SK-N-SH (cell line): ENCODE data around the gene MYO18A. TPM values are rescaled to one million over a fixed set of nuclear protein-coding genes. Genes with fewer than 3 reads are reported as not detected.

Source experiments
- CTCF ChIA-PET: fragments of 300-600, 350-600 bp; formaldehyde crosslinking; extraction: SDS; loops from one replicate; lab custom pipeline; 2021; lab: Yijun Ruan, JAX
- POLR2A ChIA-PET: fragments of 350-600 bp; sonication (Branson Sonifier 250); formaldehyde crosslinking; extraction: SDS; loops from one replicate; lab custom pipeline; 2020; ENCODE audit warnings: antibody characterized with exemption, inconsistent platforms; lab: Yijun Ruan, JAX
- DNase-seq: peaks from one replicate; pipeline ENCODE4 v3.0.0; 2012
- H2AFZ ChIP-seq: fragments of 200-600 bp; sonication (generic); 2 replicates; pipeline ENCODE4 v1.8.1; 2016; ENCODE audit warnings: antibody characterized with exemption, mild to moderate bottlenecking, low read depth
- H3F3A ChIP-seq: fragments of 200-600 bp; sonication (generic); replicated peaks from 2 replicates; pipeline ENCODE3; 2016; ENCODE audit warnings: antibody characterized with exemption, mild to moderate bottlenecking; ENCODE audit not compliant: insufficient read depth
- H3K27ac ChIP-seq, 2 experiments: fragments of 200-500 bp in 1 of 2; fragments of 200-600 bp in 1 of 2; sonication (Bioruptor generic) in 1 of 2; sonication (generic), shearing (Covaris generic) in 1 of 2; 2 replicates each; pipeline versions ENCODE4 v1.5.1 to v1.6.1; 2014 to 2016; ENCODE audit warnings: low read depth in 2 of 2, inconsistent platforms in 1 of 2, low read length in 1 of 2, mild to moderate bottlenecking in 1 of 2, mixed read lengths in 1 of 2
- H3K27me3 ChIP-seq: fragments of 200-600 bp; sonication (generic), shearing (Covaris generic); 2 replicates; pipeline ENCODE4 v1.6.1; 2016; ENCODE audit warnings: mixed run types; ENCODE audit not compliant: insufficient read depth
- H3K36me3 ChIP-seq, 2 experiments: fragments of 200-500 bp in 1 of 2; fragments of 200-600 bp in 1 of 2; sonication (Bioruptor generic) in 1 of 2; sonication (generic) in 1 of 2; replicated peaks in 1 of 2; 2 replicates each; pipeline versions ENCODE3 to v1.5.1; 2014 to 2016; ENCODE audit warnings: low read length in 1 of 2, mild to moderate bottlenecking in 1 of 2; ENCODE audit not compliant: insufficient read depth in 2 of 2, control insufficient read depth in 1 of 2
- H3K4me1 ChIP-seq, 2 experiments: fragments of 200-500 bp in 1 of 2; fragments of 200-600 bp in 1 of 2; sonication (Bioruptor generic) in 1 of 2; sonication (generic), shearing (Covaris generic) in 1 of 2; 2 replicates each; pipeline versions ENCODE4 v1.5.1 to v1.6.1; 2014 to 2016; ENCODE audit warnings: low read depth in 1 of 2, low read length in 1 of 2, mixed run types in 1 of 2; ENCODE audit not compliant: insufficient read depth in 2 of 2, control insufficient read depth in 1 of 2
- H3K4me2 ChIP-seq: fragments of 200-600 bp; sonication (generic), shearing (Covaris generic); 2 replicates; pipeline ENCODE4 v1.6.1; 2017; ENCODE audit warnings: mixed run types
- H3K4me3 ChIP-seq, 2 experiments: fragments of 200-500 bp in 1 of 2; fragments of 200-600 bp in 1 of 2; sonication (Bioruptor generic) in 1 of 2; sonication (generic), shearing (Covaris generic) in 1 of 2; 2 replicates each; pipeline versions ENCODE4 v1.5.1 to v1.8.1; 2014 to 2016; ENCODE audit warnings: low read depth in 2 of 2, inconsistent platforms in 1 of 2, low read length in 1 of 2, mild to moderate bottlenecking in 1 of 2, mixed read lengths in 1 of 2, moderate library complexity in 1 of 2
- H3K79me2 ChIP-seq: fragments of 200-600 bp; sonication (generic); 2 replicates; pipeline ENCODE4 v1.8.1; 2017; ENCODE audit warnings: mild to moderate bottlenecking; ENCODE audit not compliant: insufficient read depth
- H3K9ac ChIP-seq: fragments of 200-600 bp; sonication (generic); 2 replicates; pipeline ENCODE4 v1.6.1; 2017; ENCODE audit warnings: mixed run types
- H3K9me2 ChIP-seq: fragments of 200-600 bp; sonication (generic); 2 replicates; pipeline ENCODE4 v1.6.1; 2017; ENCODE audit warnings: mixed run types
- H3K9me3 ChIP-seq: fragments of 200-600 bp; sonication (generic); 2 replicates; pipeline ENCODE4 v1.6.1; 2017; ENCODE audit warnings: mixed run types, mild to moderate bottlenecking, moderate library complexity
- H4K20me1 ChIP-seq: fragments of 200-600 bp; sonication (generic); 2 replicates; pipeline ENCODE4 v1.6.1; 2017; ENCODE audit warnings: mild to moderate bottlenecking, mixed run types; ENCODE audit not compliant: insufficient read depth
- EP300 ChIP-seq, 2 experiments: IDR thresholded peaks; 2 replicates each; pipeline versions ENCODE4 v1.4.0 to v1.6.1; 2012; ENCODE audit warnings: borderline replicate concordance in 1 of 2, low read depth in 1 of 2, low read length in 1 of 2
- EZH2phosphoT487 ChIP-seq: fragments of 200-600 bp; sonication (generic); IDR thresholded peaks from 2 replicates; pipeline ENCODE4 v1.6.1; 2017; ENCODE audit warnings: low read depth, mixed run types, mild to moderate bottlenecking, antibody characterized with exemption, moderate library complexity, borderline replicate concordance
- FOSL2 ChIP-seq: IDR thresholded peaks from 2 replicates; pipeline ENCODE4 v1.4.0; 2012; ENCODE audit warnings: low read depth, mild to moderate bottlenecking, moderate library complexity, borderline replicate concordance
- FOXM1 ChIP-seq: IDR thresholded peaks from 2 replicates; pipeline ENCODE4 v1.4.0; 2012; ENCODE audit warnings: low read depth, mild to moderate bottlenecking
- GABPA ChIP-seq: IDR thresholded peaks from 2 replicates; pipeline ENCODE4 v1.4.0; 2012; ENCODE audit warnings: low read depth, mild to moderate bottlenecking
- GATA2 ChIP-seq: sonication (generic); formaldehyde crosslinking; IDR thresholded peaks from 2 replicates; pipeline ENCODE4 v1.5.0; 2020; ENCODE audit warnings: mild to moderate bottlenecking, missing genetic modification reagents
- IRF3 ChIP-seq: fragments of 150-350 bp; IDR thresholded peaks from 2 replicates; pipeline ENCODE4 v1.6.1; 2016; ENCODE audit warnings: mild to moderate bottlenecking, low read depth, low read length
- MAX ChIP-seq: IDR thresholded peaks from 2 replicates; pipeline ENCODE4 v1.4.0; 2012; ENCODE audit warnings: low read depth
- MEF2A ChIP-seq: IDR thresholded peaks from 2 replicates; pipeline ENCODE4 v1.4.0; 2012; ENCODE audit warnings: low read depth, borderline replicate concordance
- MXI1 ChIP-seq: IDR thresholded peaks from 2 replicates; pipeline ENCODE4 v1.6.1; 2012; ENCODE audit warnings: mild to moderate bottlenecking, low read depth, low read length, improper control_type of control experiment
- NFIC ChIP-seq: IDR thresholded peaks from 2 replicates; pipeline ENCODE4 v1.4.0; 2012; ENCODE audit warnings: borderline replicate concordance
- PBX3 ChIP-seq: IDR thresholded peaks from 2 replicates; pipeline ENCODE4; 2012
- POLR2AphosphoS5 ChIP-seq: IDR thresholded peaks from 2 replicates; pipeline ENCODE4 v1.6.1; 2012; ENCODE audit warnings: low read depth, low read length
- RAD21 ChIP-seq: IDR thresholded peaks from 2 replicates; pipeline ENCODE4 v1.6.1; 2012; ENCODE audit warnings: mild to moderate bottlenecking, low read length
- SIN3A ChIP-seq: IDR thresholded peaks from 2 replicates; pipeline ENCODE4 v1.6.1; 2012; ENCODE audit warnings: low read depth, mild to moderate bottlenecking, low read length, moderate library complexity, borderline replicate concordance
- TCF12 ChIP-seq: IDR thresholded peaks from 2 replicates; pipeline ENCODE4 v1.4.0; 2012
- TEAD4 ChIP-seq: IDR thresholded peaks from 2 replicates; pipeline ENCODE4 v1.4.0; 2012; ENCODE audit warnings: mild to moderate bottlenecking, borderline replicate concordance; ENCODE audit not compliant: insufficient read depth
- USF1 ChIP-seq: IDR thresholded peaks from 2 replicates; pipeline ENCODE4 v1.4.0; 2012; ENCODE audit warnings: low read depth, borderline replicate concordance
- YY1 ChIP-seq: IDR thresholded peaks from 2 replicates; pipeline ENCODE4 v1.4.0; 2012; ENCODE audit warnings: low read depth, mild to moderate bottlenecking
- ZBTB33 ChIP-seq: IDR thresholded peaks from 2 replicates; pipeline ENCODE4 v1.4.0; 2012; ENCODE audit warnings: low read depth, borderline replicate concordance
- WGBS: methylation state at CpG from one replicate; pipeline ENCODE4 v1.1.6; 2017; ENCODE audit warnings: low lambda C conversion rate; 5-methylcytosine and 5-hydroxymethylcytosine counted together
- polyA plus RNA-seq, 3 experiments: library from polyadenylated mRNA; depleted of rRNA; stranded (reverse); fragments of >200 nt; gene quantifications; 2 replicates each; pipeline ENCODE4 v1.2.3, GENCODE V29; 2012

Gene MYO18A
- polyA plus RNA-seq, 1 of the 3 experiments (the other 2 are of a cell fraction) = 6.6 TPM

GRCh38 chr17:29193146-29193545 lies 12.9 kb upstream of the MYO18A start:
- Histone ChIP-seq H3K27me3 (no peaks in the 10 kb centered on the region; the same call in 1 of the 2 replicates), H3K9ac (no peak overlapping the region), H3K9me3 (no peaks in the 10 kb centered on the region), H3F3A (no peaks in the 10 kb centered on the region), H3K27ac (no peak overlapping the region), H3K4me2 (no peak overlapping the region), H3K4me1 (no peaks in the 10 kb centered on the region), H2AFZ (no peak overlapping the region)
- POLR2A ChIA-PET = interaction anchor here (1.0 kb wide), 1 partner anchor 13 kb away, joined by 3 read pairs; the partner anchor contains the start of gene MYO18A
- no peak for TF ChIP-seq SIN3A
- no peak for TF ChIP-seq RAD21
- no peak for TF ChIP-seq EZH2phosphoT487
- TF ChIP-seq TEAD4 = no peak
- no peak for TF ChIP-seq MXI1
- TF ChIP-seq GATA2 = no peak
- TF ChIP-seq ZBTB33 = no peak
- TF ChIP-seq, all 33 proteins: peak for 0
- no peaks in the 10 kb centered on the region for H4K20me1 ChIP-seq
- H3K4me3 ChIP-seq = no peak overlapping the region
- H3K9me2 ChIP-seq = no peaks in the 10 kb centered on the region
- WGBS = 64% methylated on average over 2 of the region's 2 CpGs
- CTCF ChIA-PET = interaction anchor here (0.5 to 7.8 kb wide), 7 partner anchors 13 to 1720 kb away, joined by 3 to 55 read pairs (median 5); partner anchors contain the start of gene MYO18A
- no peaks in the 10 kb centered on the region for H3K36me3 ChIP-seq
- DNase-seq = no peak
- no peaks in the 10 kb centered on the region for H3K79me2 ChIP-seq

GRCh38 chr17:29190592-29191207 lies 10.5 kb upstream of the MYO18A start:
- Histone ChIP-seq H3K9me2 (no peaks in the 10 kb centered on the region), H3K27me3 (no peaks in the 10 kb centered on the region; the same call in 1 of the 2 replicates), H3K4me3 (no peak overlapping the region), H3F3A (no peaks in the 10 kb centered on the region), H4K20me1 (no peaks in the 10 kb centered on the region), H3K79me2 (no peaks in the 10 kb centered on the region), H3K9me3 (no peaks in the 10 kb centered on the region), H2AFZ (no peak overlapping the region), H3K4me2 (no peak overlapping the region), H3K27ac (no peak overlapping the region), H3K9ac (no peak overlapping the region), H3K36me3 (no peaks in the 10 kb centered on the region), H3K4me1 (no peaks in the 10 kb centered on the region)
- no peak for DNase-seq
- WGBS = 51% methylated on average over 4 of the region's 4 CpGs
- CTCF ChIA-PET = interaction anchor here (0.8 to 7.8 kb wide), 2 partner anchors 10 to 29 kb away, joined by 3 to 55 read pairs; partner anchors contain the start of gene MYO18A
- POLR2A ChIA-PET = no interaction called here
- TF ChIP-seq TCF12 (no peak), TEAD4 (no peak), YY1 (no peak), PBX3 (no peak), FOXM1 (no peak), USF1 (no peak), GABPA (no peak), MXI1 (no peak), FOSL2 (no peak), EP300 (IDR thresholded peaks at IDR 0.05; ENCODE audit: borderline replicate concordance in 1 of 2, low read depth in 1 of 2, low read length in 1 of 2) (no peak), MAX (no peak), NFIC (no peak), GATA2 (no peak), MEF2A (no peak), IRF3 (no peak), POLR2AphosphoS5 (no peak)
